ENCODE data around the gene C10orf120. TPM values are rescaled to one million over a fixed set of nuclear protein-coding genes. Genes with fewer than 3 reads are reported as not detected.
A peak's percentile ranks its signal among the peaks of the same experiment; 100 is the strongest.

The C10orf120 gene
- not detected in 2 replicates for total RNA-seq (2014; rRNA removed)
- polyA plus RNA-seq (2012): not detected

DNA sequence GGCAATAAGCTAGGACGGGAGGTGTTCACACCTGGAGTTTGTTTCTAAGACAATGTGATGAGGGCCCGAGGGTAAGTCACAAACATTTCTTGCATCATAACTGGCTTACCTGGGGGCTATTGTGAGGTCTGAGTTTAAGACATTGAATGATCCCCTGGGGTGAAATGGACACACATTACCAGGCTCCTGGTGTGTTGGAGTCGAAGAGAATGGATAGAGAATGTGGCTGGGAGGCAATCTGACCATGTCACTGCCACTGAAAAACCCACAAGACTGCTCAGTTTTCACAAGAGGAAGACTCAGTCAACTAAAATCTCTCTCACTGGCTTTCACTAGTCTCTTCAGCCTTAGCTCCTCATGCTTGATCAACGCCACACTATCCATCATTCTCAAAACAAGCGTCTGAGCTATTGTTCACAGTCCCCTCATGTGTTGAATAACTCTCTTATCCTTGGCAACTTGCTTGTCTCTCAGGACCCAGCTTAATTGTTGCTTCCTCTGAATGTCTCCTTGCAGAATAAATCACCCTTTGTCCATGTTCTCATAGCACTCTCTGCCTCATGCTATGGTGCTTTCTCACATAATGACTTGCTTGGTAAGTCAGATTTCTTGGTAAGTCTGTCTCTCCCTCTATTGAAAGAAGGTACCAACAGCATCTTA, at the start of gene C10orf120:
Gene C10orf120, minus strand, starts transcription at position 51 of the 660 bp plus-strand sequence. CDS start 56 bp downstream, outside the sequence.
- no peak for DNase-seq (ENCODE audit: low read depth)

DNA sequence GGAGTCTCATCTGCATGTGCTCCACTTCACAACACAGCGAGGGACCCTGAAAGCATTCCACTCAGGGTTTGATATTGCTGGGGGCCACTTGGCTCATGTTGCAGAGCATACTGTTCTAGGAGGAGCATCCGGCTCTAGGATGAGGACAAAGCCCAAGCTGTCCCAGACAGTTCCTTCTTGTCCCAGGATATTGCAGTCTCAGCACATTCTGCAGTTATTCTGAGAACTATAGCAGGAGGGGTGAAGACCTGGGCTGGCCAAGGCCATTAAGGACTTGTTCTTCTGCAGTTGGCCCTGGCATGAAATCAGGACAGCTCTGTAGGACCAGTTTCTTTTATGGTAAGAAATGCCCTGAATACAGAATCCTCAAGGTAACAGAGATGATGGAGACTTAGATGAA, 48.9 kb upstream of the C10orf120 start:
- no peak for DNase-seq (ENCODE audit: low read depth)

DNA sequence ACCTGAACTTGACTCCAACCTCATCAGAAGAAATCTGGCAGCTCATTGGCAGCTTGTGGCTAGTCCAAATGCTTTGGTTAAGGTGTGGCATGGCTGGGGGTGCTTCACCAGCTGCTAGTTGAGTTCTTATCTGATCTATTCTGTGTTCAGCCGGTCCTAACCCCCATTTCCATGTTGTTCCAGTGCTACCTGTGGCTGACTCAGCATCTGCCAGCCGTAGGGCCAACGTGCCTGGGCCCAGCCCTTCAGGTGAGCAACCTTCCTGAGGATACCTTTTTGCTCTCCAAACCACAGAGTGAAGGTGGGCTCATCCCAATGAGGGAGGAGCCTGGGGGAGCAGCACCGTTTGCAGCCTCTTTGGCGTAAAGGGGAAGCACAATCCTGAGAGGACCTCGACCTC, 46.8 kb upstream of the C10orf120 start:
- DNase-seq (ENCODE audit: low read depth): no peak

DNA sequence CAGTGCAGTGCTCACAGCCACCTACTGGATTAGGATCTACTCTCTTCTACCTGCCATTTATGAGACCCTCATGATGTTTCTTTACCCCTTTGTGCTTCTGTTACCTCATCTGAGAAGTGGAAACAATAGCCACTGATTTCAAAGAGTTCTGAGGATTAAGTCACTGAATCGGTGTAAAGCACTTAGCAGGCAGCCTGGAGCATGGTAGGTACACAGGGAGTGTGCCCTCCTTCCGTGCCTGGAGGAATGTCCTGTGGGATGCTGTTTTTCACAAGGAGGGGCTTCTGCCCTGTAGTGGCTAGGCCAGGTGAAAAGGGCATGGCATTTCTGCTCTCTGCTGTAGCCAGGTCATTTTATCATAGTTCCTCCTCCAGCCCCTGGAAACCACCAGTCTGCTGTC, 44.6 kb upstream of the C10orf120 start:
- no peak for DNase-seq (ENCODE audit: low read depth)

DNA sequence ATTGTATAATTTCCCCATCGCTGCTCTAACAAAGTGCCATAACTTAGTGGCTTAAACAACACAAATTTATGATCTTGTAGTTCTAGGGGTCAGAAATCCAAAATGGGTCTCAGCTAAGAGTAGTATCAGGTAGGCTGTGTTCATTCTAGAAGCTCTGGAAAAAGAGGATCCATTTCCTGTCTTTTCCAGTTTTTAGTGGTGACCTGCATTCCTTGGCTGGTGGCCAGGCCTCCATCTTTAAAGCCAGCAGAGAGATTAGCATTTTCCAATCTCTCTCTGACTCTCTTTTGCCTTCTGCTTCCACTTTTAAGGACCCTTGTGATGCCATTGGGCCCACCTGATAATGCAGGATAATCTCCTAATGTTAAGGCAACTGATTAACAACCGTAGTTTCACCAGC, 41.0 kb upstream of the C10orf120 start:
- DNase-seq (ENCODE audit: low read depth): peak; percentile 13

DNA sequence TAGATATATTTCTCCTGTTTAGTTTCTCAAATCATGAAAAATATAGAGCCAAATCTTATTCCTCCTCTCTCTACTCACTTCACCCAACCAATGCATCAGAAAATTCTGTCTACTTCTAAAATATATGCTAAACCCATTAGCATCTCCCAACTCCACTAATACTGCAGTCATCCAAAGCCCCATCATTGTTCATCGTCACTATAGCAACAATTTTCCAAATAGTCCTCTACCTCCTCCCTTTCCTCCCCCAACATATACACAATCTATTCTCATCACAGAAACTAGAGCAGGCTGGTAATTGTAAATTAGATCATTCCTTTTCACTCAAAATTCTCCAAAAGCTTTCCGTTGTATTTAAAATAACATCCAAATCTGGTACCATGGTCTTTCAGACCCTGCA, 38.4 kb upstream of the C10orf120 start:
- no peak for DNase-seq (ENCODE audit: low read depth)

DNA sequence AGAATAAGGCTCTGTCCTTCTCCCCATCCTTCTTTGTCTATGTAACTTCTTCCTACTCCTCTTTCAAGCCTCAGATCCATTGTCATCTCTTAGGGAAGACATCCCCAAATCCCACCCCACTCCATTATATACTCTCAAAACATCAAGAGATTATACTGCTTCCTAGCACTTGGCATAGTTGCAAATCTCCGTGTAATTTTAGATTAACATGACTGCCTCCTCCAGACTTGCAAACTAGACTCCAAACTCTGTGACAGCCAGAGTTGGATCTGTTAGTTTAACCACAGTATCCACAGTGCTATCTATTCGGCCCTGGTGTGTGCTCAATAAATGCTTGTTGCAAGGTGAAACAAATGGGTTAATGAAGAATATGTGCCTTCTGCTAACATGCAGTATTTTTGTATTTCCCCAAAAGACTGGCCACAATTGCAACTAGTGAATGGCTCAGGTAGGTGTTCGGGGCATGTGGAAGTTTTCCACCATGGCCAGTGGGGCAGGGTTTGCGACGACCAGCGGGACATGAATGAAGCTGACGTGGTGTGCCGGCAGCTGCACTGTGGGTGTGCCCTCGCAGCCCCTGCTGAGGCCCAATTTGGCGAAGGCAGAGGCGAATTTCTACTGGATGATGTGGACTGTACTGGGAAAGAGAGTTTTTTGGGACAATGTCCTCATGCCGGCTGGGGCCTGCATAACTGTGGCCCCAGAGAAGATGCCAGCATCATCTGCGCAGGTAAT, 34.5 kb upstream of the C10orf120 start:
- DNase-seq (ENCODE audit: low read depth): no peak

DNA sequence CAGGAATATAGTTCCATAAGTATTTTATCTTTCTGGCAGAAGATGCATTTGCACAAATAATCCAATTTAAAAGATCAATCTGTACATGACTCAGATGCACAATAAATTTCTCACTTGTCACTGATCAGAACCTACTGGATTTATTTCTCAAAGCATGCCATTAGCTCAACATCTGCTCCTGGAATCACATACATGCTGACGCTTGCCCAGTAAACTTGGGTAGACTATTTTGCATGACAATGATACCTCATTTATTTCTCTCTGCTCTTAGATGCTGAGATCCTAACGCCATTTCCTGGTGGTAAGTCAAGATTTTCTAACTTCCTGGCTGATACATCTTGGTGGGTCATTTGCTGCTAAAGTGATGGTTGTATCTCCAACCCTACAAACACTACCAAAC, 33.8 kb upstream of the C10orf120 start:
- DNase-seq (ENCODE audit: low read depth): no peak

DNA sequence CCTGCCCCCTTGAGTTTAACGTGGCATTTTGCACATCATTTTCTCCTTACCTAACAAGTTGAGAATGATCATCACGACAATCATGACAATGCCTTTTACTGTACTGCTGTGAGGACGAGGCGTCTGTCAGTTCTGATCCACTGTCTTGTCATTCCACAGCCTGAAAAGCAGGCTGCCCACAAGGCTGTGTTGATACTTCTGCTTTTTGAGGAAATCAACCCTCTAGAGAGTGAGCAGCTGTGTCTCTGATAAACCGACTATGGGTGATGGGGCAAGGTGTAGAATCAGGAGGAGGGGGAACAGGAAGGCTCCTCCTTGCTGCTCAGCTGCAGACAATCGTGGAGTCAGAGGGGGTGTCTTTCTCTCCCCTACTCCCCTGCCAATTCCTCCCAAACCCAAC, 30.6 kb upstream of the C10orf120 start:
- no peak for DNase-seq (ENCODE audit: low read depth)

DNA sequence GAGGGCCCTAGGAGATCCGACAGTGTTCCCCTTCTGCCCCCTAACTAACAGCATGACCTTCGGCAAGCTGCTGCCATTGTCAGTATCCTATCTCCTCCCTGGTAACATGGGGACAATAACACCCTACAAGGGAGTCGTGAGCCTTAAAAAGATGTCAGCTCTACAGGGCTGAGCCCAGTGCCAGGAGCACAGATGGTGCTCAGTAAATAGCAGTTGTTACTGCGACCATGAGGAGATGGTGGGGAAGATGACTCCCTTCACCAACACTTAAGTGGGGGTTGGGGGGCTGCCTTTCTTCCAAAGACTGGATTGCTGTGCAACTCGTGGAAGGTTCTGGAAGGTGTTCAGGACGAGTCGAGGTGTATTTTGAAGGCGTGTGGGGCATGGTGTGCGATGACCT, 29.5 kb upstream of the C10orf120 start:
- no peak for DNase-seq (ENCODE audit: low read depth)

DNA sequence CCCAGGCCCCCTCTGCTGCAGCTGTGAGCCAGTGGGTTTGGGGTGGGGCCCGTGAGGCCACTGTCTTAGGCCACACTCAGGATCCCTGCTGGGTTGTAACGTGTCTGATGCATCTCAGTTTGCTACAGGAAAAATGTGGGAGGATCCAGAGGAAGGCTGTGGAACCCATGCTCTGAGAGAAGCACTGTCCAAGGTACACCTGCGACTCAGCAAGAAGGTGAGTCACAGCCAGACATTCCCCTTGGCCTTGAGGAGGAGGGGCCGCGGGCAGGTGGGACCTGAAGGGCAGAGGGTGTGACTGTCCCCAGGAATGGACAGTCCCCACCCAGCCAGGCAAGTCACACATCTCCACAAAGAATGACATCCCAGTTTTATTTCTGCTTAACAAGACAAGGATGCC, 27.8 kb upstream of the C10orf120 start:
- DNase-seq (ENCODE audit: low read depth): no peak

DNA sequence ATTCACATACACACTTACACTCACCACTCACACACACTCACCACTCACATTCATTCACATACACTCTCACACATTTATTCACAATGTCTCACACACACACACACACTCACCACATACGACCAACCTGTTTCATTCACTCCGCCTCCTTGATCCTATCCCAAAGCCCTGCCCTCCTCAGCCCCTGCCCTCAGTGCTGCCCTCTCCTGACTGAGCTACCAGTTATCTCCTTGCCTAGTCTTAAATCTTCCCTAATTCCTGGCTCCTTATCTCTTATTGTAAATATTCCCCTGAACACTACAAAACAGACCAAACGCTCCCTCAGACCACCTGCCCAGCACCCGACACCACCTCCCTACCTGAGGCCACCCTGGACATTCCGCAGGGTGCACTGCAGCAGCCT, 26.1 kb upstream of the C10orf120 start:
- DNase-seq (ENCODE audit: low read depth): no peak

DNA sequence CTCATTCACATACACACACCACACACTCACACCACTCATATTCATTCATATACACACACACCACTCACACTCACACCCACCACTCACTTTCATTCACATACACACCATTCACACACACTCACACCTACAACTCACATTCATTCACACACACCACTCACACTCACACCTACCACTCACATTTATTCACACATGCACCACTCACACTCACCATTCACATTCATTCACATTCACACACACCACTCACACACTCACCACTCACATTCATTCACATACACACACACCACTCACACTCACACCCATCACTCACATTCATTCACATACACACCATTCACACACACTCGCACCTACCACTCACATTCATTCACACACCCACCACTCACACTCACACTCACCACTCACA, 25.4 kb upstream of the C10orf120 start:
- DNase-seq (ENCODE audit: low read depth): no peak

DNA sequence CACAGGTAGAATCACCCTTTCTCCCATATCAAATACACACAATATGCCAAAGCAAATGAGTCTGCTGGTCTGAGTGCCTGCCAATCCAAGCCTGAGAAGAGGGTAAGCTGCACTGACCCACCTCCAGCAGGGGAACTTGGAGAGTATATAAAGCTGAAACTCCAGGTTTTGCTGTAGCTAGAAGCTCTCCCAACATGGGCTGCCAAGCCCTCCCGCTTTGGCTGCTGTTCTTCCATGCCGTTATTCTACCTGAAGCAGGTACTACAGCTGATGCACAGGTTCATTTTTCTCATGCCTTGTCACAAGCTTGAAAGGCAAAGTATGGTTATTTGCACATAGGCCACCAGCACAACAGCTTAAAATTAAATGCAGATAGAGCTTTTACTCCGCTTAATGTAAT, 21.5 kb upstream of the C10orf120 start:
- DNase-seq (ENCODE audit: low read depth): no peak

DNA sequence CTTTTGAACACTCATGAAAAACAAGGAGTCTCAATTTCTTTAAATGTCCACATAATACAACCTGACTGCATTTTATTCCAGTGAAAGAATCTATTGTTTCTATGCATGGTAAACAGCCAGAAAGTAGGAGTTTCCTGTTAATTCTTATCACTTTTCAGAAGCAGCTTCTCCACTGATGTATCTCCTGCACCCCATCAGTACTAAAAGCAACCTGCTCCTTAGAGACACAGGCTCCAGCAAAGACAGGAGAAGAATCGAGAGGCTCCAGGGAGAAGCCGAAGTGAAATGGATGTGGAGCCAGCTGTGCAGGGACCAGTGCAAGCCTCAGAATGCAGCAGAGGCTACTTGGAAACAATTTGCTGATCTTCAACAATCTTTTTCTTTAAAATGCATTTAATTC, 16.4 kb upstream of the C10orf120 start:
- DNase-seq (ENCODE audit: low read depth): no peak

DNA sequence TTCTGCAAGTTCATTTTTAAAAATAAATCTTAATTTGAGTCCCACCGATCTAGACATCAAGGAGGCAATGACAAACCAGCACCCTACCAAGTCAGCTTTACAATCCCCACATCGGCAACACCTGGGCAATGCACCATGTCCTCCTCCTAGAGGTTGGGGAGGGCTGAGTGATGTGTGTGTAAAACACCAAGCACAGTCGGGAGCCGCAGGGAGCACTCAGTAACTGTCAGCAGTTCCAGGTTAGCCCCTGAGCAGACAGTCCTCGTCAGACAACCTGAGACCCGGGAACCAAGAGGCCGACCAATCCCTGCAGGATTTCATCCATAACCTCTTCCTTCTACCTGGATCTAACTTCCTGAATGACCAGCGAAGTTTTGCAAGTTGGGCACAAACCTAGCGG, 15.9 kb upstream of the C10orf120 start:
- no peak for DNase-seq (ENCODE audit: low read depth)

DNA sequence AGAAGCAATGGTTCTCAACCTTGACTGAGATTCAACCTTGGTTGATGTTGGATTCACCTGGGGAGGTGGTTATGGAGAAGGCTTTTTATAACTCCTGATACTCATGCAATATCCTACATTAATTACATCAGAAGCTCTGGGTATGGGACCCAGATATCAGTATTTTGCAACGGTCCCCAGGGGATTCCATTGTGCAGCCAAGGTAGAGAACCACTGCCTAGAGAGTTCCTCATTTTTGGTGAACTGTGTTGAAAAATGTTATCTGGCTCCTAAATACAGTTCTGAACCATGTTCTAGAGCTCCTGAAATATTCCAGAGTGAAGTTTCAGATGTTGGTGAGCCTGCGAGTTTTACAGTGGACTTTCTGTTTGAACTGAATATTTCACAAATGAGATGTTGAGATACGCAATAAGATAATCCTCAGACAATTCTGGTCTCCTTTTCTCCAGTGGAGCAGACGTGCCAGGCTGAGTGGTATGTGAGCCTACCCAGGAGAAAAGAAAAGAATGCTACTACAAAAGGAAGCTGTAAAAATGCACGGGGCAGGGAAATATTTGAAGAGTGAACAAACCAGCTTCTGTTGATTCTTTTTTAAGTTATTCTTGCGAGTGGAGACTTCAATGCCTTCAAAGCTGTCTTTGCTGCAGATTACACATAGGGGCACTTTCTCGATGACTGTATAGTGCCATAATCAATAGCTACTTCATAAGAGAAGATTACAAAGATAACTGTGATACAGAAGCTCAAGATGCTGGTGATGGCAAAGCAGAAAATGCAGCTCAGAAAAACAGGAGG, 13.6 kb upstream of the C10orf120 start:
- DNase-seq (ENCODE audit: low read depth): no peak

DNA sequence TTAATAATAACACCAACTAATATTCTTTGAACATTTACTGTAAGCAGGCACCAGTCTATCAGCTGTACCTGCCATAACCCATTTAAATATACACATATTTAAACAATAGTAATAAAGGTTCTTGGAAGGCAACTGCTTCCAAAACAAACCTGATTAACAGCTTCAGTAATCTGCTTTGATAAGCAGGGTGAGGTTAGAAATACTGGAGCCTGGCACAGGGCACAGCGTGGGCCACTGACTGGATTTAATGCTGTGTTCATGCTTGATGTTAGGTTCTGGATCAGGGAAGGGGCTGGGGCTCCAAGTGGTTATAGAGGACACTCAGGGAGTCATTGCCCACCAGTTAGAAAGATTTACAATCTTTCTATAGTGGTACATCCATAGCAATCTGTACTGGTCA, 10.9 kb upstream of the C10orf120 start:
- DNase-seq (ENCODE audit: low read depth): no peak

DNA sequence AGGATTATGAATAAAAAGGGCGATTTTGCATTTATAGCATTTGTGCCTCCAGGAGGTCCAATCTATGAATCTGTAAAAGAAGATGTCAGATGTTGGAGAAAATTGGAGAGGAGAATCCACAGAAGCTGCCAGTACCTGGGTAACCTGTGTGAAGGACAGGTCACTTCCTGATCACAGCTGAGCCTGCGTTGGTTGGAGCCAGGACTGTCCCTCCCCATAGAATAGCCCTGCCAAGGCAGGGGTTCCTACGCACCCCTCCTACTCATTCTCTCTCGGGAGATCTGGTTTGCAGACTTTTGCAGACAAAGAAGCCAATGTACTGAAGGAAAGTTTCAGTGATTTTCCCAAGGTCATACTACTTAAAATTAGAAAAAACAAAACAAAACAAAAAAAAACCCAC, 10.3 kb upstream of the C10orf120 start:
- no peak for DNase-seq (ENCODE audit: low read depth)

DNA sequence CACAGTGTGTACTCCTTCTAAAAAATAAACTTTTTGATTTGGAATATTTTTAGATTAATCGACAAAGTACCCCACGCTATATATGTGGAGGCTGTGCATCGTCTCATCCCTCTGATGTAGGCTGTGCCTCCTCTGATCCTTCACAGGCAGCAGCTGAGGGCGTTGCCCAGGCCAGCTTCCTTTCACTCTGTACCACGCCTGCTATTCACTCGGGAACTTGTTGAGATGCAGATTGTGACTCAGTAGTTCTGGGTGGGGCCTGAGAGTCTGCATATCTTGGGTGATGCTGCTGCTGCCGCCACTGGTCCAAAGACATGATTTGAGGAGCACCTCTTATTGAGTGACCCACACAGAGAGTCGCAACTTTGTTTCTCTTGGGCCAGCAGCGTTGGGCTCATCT, 7.9 kb upstream of the C10orf120 start:
- DNase-seq (ENCODE audit: low read depth): no peak

DNA sequence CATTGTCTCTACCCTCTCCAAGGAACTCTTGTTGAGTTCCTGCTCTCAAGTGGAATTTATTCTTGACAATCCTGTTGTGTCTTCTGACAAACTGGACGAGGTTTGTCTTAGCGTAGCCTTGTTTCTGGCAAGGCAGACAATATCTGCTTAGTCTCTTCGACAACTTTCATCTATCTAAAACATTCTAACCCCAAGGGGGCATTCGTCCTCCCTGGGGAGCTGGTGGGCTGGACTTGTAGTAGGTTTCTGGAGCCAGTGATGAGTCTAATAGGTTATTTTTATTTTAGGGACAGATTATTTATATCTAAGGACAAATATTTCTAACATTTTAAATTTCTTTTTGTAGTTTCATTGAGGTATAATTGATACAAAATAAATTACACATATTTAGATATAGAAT, 7.3 kb upstream of the C10orf120 start:
- no peak for DNase-seq (ENCODE audit: low read depth)

DNA sequence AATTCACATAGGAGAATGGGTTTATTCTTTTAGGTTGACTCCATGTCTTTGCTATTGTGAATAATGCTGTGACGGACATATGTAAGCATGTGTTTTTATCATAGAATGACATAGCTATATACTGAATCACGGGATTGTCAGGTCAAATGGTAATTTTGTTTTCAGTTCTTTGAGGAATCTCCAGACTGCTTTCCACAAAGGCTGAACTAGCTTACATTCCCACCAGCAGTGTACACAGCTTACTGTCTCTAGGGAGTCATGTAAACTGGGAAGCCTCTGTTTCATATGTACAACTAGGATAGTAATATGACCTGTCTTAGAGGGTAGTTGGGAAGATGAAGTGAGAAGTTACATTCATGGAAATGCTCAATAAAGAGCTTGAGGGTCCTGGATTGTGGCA, 6.8 kb upstream of the C10orf120 start:
- DNase-seq (ENCODE audit: low read depth): no peak

All from LHCN-M2 (cell line).